ENCODE results near the gene SHC1.

Gene SHC1

DNA sequence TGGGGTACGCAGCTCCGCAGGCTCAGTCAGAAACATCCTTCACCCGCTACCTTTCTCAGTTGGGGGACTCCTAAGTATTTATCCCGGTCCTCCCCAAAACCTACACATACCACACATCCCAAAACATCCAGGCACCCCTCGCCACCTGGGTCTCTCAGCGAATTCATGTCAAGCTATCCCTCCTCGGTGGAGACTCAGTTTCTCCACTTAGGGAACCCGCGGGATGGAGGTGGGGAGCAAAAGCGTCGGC is 30.8 kb upstream of the SHC1 start:
- POLR2A ChIA-PET, result interaction anchor here (0.6 to 1.9 kb wide), 3 partner anchors 16 to 307 kb away, joined by 3 to 7 read pairs (median 3); partner anchors contain the start of gene SHC1
- CTCF ChIA-PET, result interaction anchor here (0.6 to 17.2 kb wide), 9 partner anchors 17 to 171 kb away, joined by 3 to 244 read pairs (median 3); partner anchors contain the start of genes FLAD1, KRTCAP2 and PYGO2
- no peak for TF ChIP-seq CTCF (IDR thresholded peaks at IDR 0.05; ENCODE audit: insufficient read depth, low read length, missing control alignments)

DNA sequence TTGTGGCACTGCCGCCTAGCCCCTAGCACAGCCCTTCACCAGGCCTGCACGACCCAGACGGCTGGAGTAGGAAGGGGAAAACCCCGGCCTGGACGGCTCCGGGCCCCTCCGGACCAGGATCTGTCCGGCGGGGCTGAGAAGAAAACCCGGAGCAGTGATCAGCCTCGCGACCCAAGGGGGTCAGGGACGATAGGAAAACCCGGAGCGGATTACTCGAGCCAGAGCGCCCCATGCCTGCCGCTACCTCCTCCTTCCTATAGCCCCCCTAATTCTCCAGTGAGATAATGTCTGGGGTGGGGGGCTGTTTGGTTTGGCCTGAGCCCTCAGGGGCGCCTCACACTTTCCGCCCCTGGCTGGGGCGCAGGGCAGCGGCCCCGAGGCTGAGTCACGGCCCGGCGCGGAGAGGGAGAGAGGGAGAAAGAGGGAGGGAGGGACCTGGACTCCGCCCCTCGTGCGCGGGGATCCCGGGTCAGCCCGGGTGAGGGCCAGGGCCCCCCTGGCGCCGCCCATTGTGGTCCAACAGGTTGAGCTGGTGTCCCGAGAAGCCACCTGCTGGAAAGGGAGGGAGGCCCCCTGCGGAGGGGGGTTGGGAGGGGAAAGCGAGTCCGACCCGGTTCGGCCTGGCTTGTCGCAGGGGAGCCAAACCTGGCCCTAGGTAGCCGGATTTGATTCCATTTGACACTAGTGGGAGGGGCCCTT is 30.3 kb upstream of the SHC1 start:
- CTCF ChIA-PET, result interaction anchor here (0.6 to 17.2 kb wide), 16 partner anchors 11 to 520 kb away, joined by 3 to 244 read pairs (median 4); partner anchors contain the start of genes CKS1B, FLAD1, KRTCAP2 and PBXIP1
- DNase-seq (ENCODE audit: low read depth, low spot score), result peak; percentile 26
- TF ChIP-seq CTCF (IDR thresholded peaks at IDR 0.05; ENCODE audit: insufficient read depth, low read length, missing control alignments), result no peak
- peak overlapping the region; percentile 72 for H3K4me3 ChIP-seq (ENCODE audit: low read depth, low read length)
- POLR2A ChIA-PET, result interaction anchor here (0.9 to 1.9 kb wide), 3 partner anchors 16 to 65 kb away, joined by 3 to 7 read pairs (median 3); partner anchors contain the start of genes PMVK and SHC1

More for the DNA sequence above, 30.8 kb upstream of the SHC1 start:
- DNase-seq (ENCODE audit: low read depth, low spot score), result no peak
- peak overlapping the region; percentile 72 for H3K4me3 ChIP-seq (ENCODE audit: low read depth, low read length)

DNA sequence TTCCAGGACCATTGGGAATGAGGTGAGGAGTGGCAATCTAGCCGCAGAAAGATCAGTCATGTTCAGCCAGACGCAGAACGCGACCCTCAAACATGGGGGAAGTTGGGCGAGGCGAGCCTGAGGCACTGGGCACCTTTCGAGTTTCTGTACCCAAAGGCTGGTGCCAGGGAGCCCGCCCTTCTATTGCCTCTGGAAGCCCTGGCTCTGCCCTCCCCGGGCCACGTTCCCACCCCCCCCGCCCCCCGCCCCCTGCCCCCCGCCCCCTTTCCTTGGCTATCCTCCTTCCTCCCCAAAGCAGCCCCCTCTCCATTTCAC is 29.8 kb upstream of the SHC1 start:
- CTCF ChIA-PET, result interaction anchor here (0.7 to 17.2 kb wide), 13 partner anchors 10 to 520 kb away, joined by 3 to 244 read pairs (median 12); partner anchors contain the start of genes CKS1B, FLAD1, PBXIP1 and PYGO2

DNA sequence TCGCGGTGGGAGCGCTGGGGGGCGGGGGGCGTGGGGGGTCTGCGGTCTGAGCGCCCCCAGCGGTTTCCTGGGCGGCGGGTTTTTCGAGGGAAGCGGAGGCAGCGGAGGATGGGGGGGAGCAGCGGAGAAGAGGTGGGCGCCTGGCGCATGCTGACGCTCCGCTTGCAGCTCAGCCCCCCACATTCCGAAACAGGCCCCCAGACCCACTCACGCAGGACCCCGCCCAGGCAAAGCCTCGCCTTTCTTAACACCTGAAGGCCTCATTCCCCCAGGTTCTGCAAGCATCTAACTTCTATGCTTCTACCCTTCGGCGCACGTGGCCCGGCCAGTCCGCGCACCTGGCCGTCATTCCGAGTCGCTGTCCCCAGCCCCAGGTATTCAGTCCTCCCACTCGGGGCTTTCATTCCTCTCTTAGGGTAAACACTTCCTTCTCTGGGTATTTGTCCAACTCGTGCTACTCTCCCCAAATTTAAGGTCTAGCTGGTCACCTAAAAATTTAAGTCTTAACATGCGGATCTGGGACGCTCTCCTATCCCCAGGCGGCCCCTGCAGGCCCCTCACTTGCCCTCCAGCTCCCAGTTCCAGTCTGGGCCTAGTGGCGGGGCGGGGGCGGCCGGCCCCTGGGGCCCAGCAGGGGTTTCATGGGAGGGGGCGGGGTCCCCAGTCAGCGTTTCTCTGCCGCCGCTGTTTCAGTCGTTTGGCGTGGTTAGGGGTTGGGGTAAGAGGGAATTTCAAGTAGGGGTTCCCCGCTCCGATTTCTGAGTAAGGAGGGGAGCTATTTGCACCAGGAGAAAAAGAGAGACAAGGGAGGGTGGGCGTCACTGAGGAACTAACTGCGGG is 29.2 kb upstream of the SHC1 start:
- peak overlapping the region; percentile 72 for H3K4me3 ChIP-seq (ENCODE audit: low read depth, low read length)
- no peak for DNase-seq (ENCODE audit: low read depth, low spot score)
- ChIA-PET POLR2A (interaction anchor here (0.8 to 1.7 kb wide), 5 partner anchors 20 to 63 kb away, joined by 3 to 9 read pairs (median 4); partner anchors contain the start of genes PBXIP1, PMVK, PYGO2 and SHC1), CTCF (interaction anchor here (0.6 to 17.2 kb wide), 30 partner anchors 8 to 519 kb away, joined by 3 to 244 read pairs (median 4); partner anchors contain the start of genes CKS1B, DCST1, DCST2 and FLAD1)
- TF ChIP-seq CTCF (IDR thresholded peaks at IDR 0.05; ENCODE audit: insufficient read depth, low read length, missing control alignments), result no peak

More for the DNA sequence above, 29.8 kb upstream of the SHC1 start:
- no peak for DNase-seq (ENCODE audit: low read depth, low spot score)
- H3K4me3 ChIP-seq (ENCODE audit: low read depth, low read length), result peak overlapping the region; percentile 72
- POLR2A ChIA-PET, result interaction anchor here (0.8 to 1.7 kb wide), 3 partner anchors 21 to 64 kb away, joined by 3 to 4 read pairs (median 3); partner anchors contain the start of genes PMVK and PYGO2
- no peak for TF ChIP-seq CTCF (IDR thresholded peaks at IDR 0.05; ENCODE audit: insufficient read depth, low read length, missing control alignments)

DNA sequence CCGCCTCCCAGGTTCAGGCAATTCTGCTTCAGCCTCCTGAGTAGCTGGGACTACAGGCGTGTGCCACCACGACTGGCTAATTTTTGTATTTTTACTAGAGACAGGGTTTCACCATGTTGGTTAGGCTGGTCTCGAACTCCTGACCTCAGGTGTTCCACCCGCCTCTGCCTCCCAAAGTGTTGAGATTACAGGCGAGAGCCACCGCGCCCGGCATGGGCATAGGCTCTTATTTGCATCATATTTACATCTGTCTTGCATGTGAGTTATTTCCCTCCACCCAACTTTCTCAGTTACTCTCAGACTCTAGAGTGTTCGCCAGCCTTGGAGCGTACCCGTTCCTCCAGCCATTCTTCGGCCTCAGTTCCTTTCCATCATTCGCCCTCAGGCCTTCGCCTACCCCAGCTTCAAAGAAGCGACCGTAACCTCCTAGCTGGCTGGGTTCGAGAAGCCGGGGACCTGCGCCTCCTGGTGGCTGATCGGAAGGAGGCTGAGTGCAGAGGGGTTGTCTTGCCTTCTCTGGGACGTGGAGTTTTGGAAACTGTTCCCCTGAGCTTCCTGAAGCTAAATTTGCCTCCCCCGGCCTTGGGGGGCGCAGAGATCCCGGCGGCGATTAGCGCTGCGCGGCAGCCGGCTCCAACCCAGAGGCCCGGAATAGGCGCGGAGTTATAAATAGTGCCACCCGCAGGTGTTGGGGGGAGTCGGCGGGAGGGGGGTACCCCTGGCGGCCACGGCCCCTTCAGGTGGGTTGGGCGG is 28.4 kb upstream of the SHC1 start:
- DNase-seq (ENCODE audit: low read depth, low spot score), result no peak
- CTCF ChIA-PET, result interaction anchor here (0.6 to 17.2 kb wide), 29 partner anchors 9 to 518 kb away, joined by 3 to 244 read pairs (median 4); partner anchors contain the start of genes CKS1B, DCST1, DCST2 and FLAD1
- POLR2A ChIA-PET, result interaction anchor here (1.0 to 1.7 kb wide), 3 partner anchors 28 to 43 kb away, joined by 4 to 9 read pairs (median 6); partner anchors contain the start of genes PBXIP1, PYGO2 and SHC1
- peak overlapping the region; percentile 72 for H3K4me3 ChIP-seq (ENCODE audit: low read depth, low read length)
- peak; percentile 89 for TF ChIP-seq CTCF (IDR thresholded peaks at IDR 0.05; ENCODE audit: insufficient read depth, low read length, missing control alignments)
